CD14-positive monocyte (primary cell): Measurements from ENCODE around the gene ITGB8. TPM values are rescaled to one million over a fixed set of nuclear protein-coding genes. Genes with fewer than 3 reads are reported as not detected.
A peak's percentile ranks its signal among the peaks of the same experiment; 100 is the strongest.

Experiments used
- DNase-seq, 3 donors: peaks; one replicate each; pipeline ENCODE4 v3.0.0-alpha.2; 2011 to 2022
- H2AFZ ChIP-seq: 2 replicates; pipeline ENCODE4 v1.6.0; 2012; ENCODE audit warnings: mild to moderate bottlenecking, low read depth, low read length, inconsistent platforms; ENCODE audit not compliant: insufficient read depth, poor library complexity, severe bottlenecking
- H3K27ac ChIP-seq, 2 donors: 1 replicate in 1 of 2; 2 replicates in 1 of 2; pipeline ENCODE4 v1.5.1; 2012 to 2013; ENCODE audit warnings: low read length in 2 of 2, control low read depth in 1 of 2, inconsistent platforms in 1 of 2, low read depth in 1 of 2, mild to moderate bottlenecking in 1 of 2
- H3K27me3 ChIP-seq, 2 donors: one replicate each; pipeline versions ENCODE4 v1.6.0 to v1.6.1; 2011 to 2013; ENCODE audit warnings: low read length in 2 of 2; ENCODE audit not compliant: control insufficient read depth in 2 of 2, insufficient read depth in 2 of 2
- H3K36me3 ChIP-seq, 2 donors: replicated peaks in 1 of 2; 1 replicate in 1 of 2; 2 replicates in 1 of 2; pipeline versions ENCODE4 v1.5.1 to v1.6.1; 2012 to 2013; ENCODE audit warnings: low read length in 2 of 2, control low read depth in 1 of 2, inconsistent platforms in 1 of 2, mild to moderate bottlenecking in 1 of 2; ENCODE audit not compliant: insufficient read depth in 2 of 2, control insufficient read depth in 1 of 2
- H3K4me1 ChIP-seq, 2 donors: 1 replicate in 1 of 2; 2 replicates in 1 of 2; pipeline versions ENCODE4 v1.5.1 to v1.6.1; 2012 to 2013; ENCODE audit warnings: low read length in 2 of 2, control low read depth in 1 of 2, inconsistent platforms in 1 of 2, mild to moderate bottlenecking in 1 of 2, moderate library complexity in 1 of 2; ENCODE audit not compliant: insufficient read depth in 2 of 2, control insufficient read depth in 1 of 2
- H3K4me2 ChIP-seq: replicated peaks from 2 replicates; pipeline ENCODE3; 2012; ENCODE audit warnings: low read length, moderate library complexity, mild to moderate bottlenecking; ENCODE audit not compliant: poor library complexity, severe bottlenecking; ENCODE audit errors: extremely low read depth
- H3K4me3 ChIP-seq, 3 experiments: fragments of 200-600 bp in 1 of 3; sonication (generic) in 1 of 3; replicated peaks in 1 of 3; 1 replicate in 2 of 3; 2 replicates in 1 of 3; pipeline ENCODE4 v1.5.1; 2011 to 2013; ENCODE audit warnings: low read length in 3 of 3, mild to moderate bottlenecking in 3 of 3, control low read depth in 2 of 3, low read depth in 2 of 3, inconsistent platforms in 1 of 3, moderate library complexity in 1 of 3
- H3K79me2 ChIP-seq: 2 replicates; pipeline ENCODE4 v1.6.0; 2012; ENCODE audit warnings: mild to moderate bottlenecking, control low read depth, inconsistent platforms, low read length, moderate library complexity; ENCODE audit not compliant: insufficient read depth
- H3K9ac ChIP-seq: 2 replicates; pipeline ENCODE4 v1.6.0; 2017; ENCODE audit warnings: low read length, mild to moderate bottlenecking; ENCODE audit not compliant: insufficient read depth, poor library complexity, severe bottlenecking
- H3K9me3 ChIP-seq, 2 donors: replicated peaks in 1 of 2; 1 replicate in 1 of 2; 2 replicates in 1 of 2; pipeline versions ENCODE4 v1.5.1 to v1.6.1; 2012 to 2013; ENCODE audit warnings: low read length in 2 of 2, control low read depth in 1 of 2; ENCODE audit not compliant: control insufficient read depth in 1 of 2, insufficient read depth in 1 of 2
- H4K20me1 ChIP-seq: 2 replicates; pipeline ENCODE4 v1.6.0; 2012; ENCODE audit warnings: mild to moderate bottlenecking, low read length, control low read depth, moderate library complexity; ENCODE audit not compliant: insufficient read depth
- H3K27ac Mint-ChIP-seq, 7 donors: one replicate each; pipeline ENCODE4 v1.8.0; 2020; ENCODE audit warnings: mild to moderate bottlenecking in 7 of 7, mixed read lengths in 7 of 7, moderate library complexity in 6 of 7, inconsistent platforms in 2 of 7
- H3K27me3 Mint-ChIP-seq, 3 donors: one replicate each; pipeline ENCODE4 v1.8.0; 2021 to 2022; ENCODE audit warnings: low read depth in 3 of 3, mild to moderate bottlenecking in 3 of 3, mixed read lengths in 3 of 3, moderate library complexity in 3 of 3, inconsistent platforms in 1 of 3
- H3K36me3 Mint-ChIP-seq, 2 donors: one replicate each; pipeline ENCODE4 v1.8.0; 2020; ENCODE audit warnings: mixed read lengths in 2 of 2, inconsistent platforms in 1 of 2, mild to moderate bottlenecking in 1 of 2
- H3K4me1 Mint-ChIP-seq: one replicate; pipeline ENCODE4 v1.8.0; 2020; ENCODE audit warnings: mild to moderate bottlenecking, mixed read lengths
- H3K4me3 Mint-ChIP-seq, 2 donors: one replicate each; pipeline ENCODE4 v1.8.0; 2020; ENCODE audit warnings: mild to moderate bottlenecking in 2 of 2, mixed read lengths in 2 of 2, moderate library complexity in 1 of 2
- H3K9me3 Mint-ChIP-seq, 7 donors: one replicate each; pipeline ENCODE4 v1.8.0; 2020 to 2022; ENCODE audit warnings: mixed read lengths in 7 of 7, mild to moderate bottlenecking in 6 of 7, moderate library complexity in 6 of 7, inconsistent platforms in 2 of 7
- WGBS: methylation state at CpG from one replicate; pipeline ENCODE4 v1.1.5; 2013; ENCODE audit warnings: missing lambda C conversion rate; ENCODE audit not compliant: insufficient coverage; 5-methylcytosine and 5-hydroxymethylcytosine counted together
- intact Hi-C, 2 donors: fragments of 100-400 bp; cut with micrococcal nuclease; formaldehyde crosslinking; loops; one replicate each; pipeline versions ENCODE4 v1.15.0 to v1.15.1; 2023
- polyA plus RNA-seq, 3 donors: library from polyadenylated mRNA; depleted of rRNA in 1 of 3; unstranded in 2 of 3; stranded (reverse) in 1 of 3; fragments of 300-500 nt in 2 of 3; fragments of >200 nt in 1 of 3; fragmentation: Illumina TruSeq in 2 of 3; gene quantifications; 1 replicate in 2 of 3; 2 replicates in 1 of 3; pipeline ENCODE4 v1.2.3, GENCODE V29; 2012 to 2021
- TF ChIP-seq, protein P1 (sequence below): fragments of 200-600 bp; IDR thresholded peaks from one replicate; pipeline ENCODE4 v1.8.0; 2022; ENCODE audit warnings: antibody characterized with exemption, mild to moderate bottlenecking

ITGB8 gene
- polyA plus RNA-seq, 3 donors, result 0.01 to 0.28 (median 0.19) TPM

DNA sequence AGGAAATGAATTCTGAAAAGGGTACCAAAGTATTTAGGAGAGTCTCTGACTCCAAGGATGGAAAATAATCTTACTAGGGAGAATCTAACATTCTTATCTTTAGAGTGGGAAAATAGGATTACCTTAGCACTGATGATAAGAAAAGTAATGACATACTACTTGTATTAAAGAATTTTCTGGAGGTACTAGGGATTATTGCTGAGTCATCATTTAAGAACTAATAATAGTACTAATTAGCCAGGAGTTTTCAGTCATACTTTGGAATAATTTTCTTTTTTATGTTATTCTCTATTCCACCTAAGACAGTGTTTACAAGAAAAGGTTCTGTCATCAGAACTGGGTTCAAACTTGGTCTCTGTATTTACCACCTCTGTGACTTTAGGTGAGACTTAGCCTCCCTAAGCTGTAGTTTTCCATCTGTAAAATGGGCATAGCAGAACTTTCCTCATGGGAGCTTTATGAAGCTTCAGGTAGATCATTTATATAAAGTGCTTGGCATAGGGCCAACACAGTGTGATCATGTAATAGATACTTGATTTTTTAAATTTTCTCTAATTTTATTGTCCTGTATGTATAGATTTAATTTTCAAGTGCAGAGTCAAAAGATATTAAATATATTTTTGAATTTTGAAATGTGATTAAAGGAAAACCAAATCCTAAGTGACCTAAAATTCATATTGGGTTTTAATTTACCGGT is 20.4 kb downstream of the ITGB8 start:
- WGBS, result no CpG with 5 or more reads among the region's 1 CpG
- intact Hi-C loops, result no loop called here

DNA sequence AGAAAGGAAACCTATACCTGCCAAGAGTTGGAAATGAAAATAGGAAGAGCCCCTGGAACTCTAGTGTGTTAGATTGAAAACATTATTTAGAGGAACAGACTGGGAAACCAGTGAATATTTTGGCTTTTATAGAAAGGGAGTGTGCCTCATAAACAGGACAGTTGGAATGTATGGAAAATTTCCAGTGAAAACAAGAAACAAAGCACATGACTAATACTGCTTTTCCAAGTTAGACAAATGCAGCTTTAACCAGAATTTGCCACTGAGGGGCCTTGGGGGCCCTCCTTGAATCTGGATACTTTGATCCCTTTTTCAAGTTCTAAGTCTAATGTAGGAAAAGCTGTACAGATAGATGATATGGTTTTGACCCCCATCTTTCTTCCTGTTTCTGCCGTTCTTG is 21.2 kb downstream of the ITGB8 start:
- H3K27ac Mint-ChIP-seq, result no peak overlapping the region
- no peaks in the 10 kb centered on the region for H4K20me1 ChIP-seq
- WGBS, result no CpG with 5 or more reads among the region's 1 CpG
- intact Hi-C loops, result no loop called here
- no peaks in the 10 kb centered on the region for H3K36me3 Mint-ChIP-seq
- H3K9me3 Mint-ChIP-seq, result peaks cover 0 to 2% (median 0%) of the 10 kb centered on the region in 7 donors
- no peak overlapping the region for H3K4me3 Mint-ChIP-seq
- no peak for DNase-seq
- no peaks in the 10 kb centered on the region for H3K79me2 ChIP-seq
- H3K4me1 Mint-ChIP-seq, result peaks cover 9% of the 10 kb centered on the region
- TF ChIP-seq, protein P1, sequence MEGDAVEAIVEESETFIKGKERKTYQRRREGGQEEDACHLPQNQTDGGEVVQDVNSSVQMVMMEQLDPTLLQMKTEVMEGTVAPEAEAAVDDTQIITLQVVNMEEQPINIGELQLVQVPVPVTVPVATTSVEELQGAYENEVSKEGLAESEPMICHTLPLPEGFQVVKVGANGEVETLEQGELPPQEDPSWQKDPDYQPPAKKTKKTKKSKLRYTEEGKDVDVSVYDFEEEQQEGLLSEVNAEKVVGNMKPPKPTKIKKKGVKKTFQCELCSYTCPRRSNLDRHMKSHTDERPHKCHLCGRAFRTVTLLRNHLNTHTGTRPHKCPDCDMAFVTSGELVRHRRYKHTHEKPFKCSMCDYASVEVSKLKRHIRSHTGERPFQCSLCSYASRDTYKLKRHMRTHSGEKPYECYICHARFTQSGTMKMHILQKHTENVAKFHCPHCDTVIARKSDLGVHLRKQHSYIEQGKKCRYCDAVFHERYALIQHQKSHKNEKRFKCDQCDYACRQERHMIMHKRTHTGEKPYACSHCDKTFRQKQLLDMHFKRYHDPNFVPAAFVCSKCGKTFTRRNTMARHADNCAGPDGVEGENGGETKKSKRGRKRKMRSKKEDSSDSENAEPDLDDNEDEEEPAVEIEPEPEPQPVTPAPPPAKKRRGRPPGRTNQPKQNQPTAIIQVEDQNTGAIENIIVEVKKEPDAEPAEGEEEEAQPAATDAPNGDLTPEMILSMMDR, result no peak
- H2AFZ ChIP-seq, result no peak overlapping the region
- H3K4me3 ChIP-seq, result no peak overlapping the region
- H3K27me3 ChIP-seq, result no peaks in the 10 kb centered on the region
- H3K27me3 Mint-ChIP-seq, result peaks cover 0 to 2% (median 0%) of the 10 kb centered on the region in 3 donors
- H3K36me3 ChIP-seq, result no peaks in the 10 kb centered on the region
- H3K9me3 ChIP-seq, result no peaks in the 10 kb centered on the region
- H3K4me2 ChIP-seq, result no peak overlapping the region
- H3K27ac ChIP-seq, result no peak overlapping the region
- no peaks in the 10 kb centered on the region for H3K4me1 ChIP-seq
- no peak overlapping the region for H3K9ac ChIP-seq

More for the DNA sequence above, 20.4 kb downstream of the ITGB8 start:
- Mint-ChIP-seq H3K27me3 (peaks cover 0 to 5% (median 0%) of the 10 kb centered on the region in 3 donors), H3K4me3 (no peak overlapping the region), H3K4me1 (peaks cover 9% of the 10 kb centered on the region), H3K36me3 (no peaks in the 10 kb centered on the region), H3K9me3 (peaks cover 0 to 2% (median 0%) of the 10 kb centered on the region in 7 donors), H3K27ac (no peak overlapping the region)
- H3K36me3 ChIP-seq, result no peaks in the 10 kb centered on the region
- H2AFZ ChIP-seq, result peak overlapping the region; percentile 29
- H3K79me2 ChIP-seq, result no peaks in the 10 kb centered on the region
- no peak overlapping the region for H3K9ac ChIP-seq
- no peaks in the 10 kb centered on the region for H3K4me1 ChIP-seq
- H3K27me3 ChIP-seq, result no peaks in the 10 kb centered on the region
- no peak overlapping the region for H3K4me2 ChIP-seq
- H3K4me3 ChIP-seq, result no peak overlapping the region
- TF ChIP-seq, protein P1, result no peak
- H3K27ac ChIP-seq, result no peak overlapping the region
- DNase-seq, result no peak
- H4K20me1 ChIP-seq, result no peaks in the 10 kb centered on the region
- H3K9me3 ChIP-seq, result no peaks in the 10 kb centered on the region
